Osteoblast (primary cell): ENCODE results near the gene HEYL. TPM values are rescaled to one million over a fixed set of nuclear protein-coding genes. Genes with fewer than 3 reads are reported as not detected.
A peak's percentile ranks its signal among the peaks of the same experiment; 100 is the strongest.

Source experiments
- DNase-seq: peaks from one replicate; pipeline ENCODE4 v3.0.0; 2011; ENCODE audit warnings: low spot score, mixed read lengths; ENCODE audit not compliant: insufficient read length; ENCODE audit errors: missing footprints
- H2AFZ ChIP-seq: 2 replicates; pipeline ENCODE4 v1.6.0; 2011; ENCODE audit warnings: mild to moderate bottlenecking, low read length
- H3K27ac ChIP-seq: 2 replicates; pipeline ENCODE4 v1.5.1; 2011; ENCODE audit warnings: mild to moderate bottlenecking, low read depth, low read length, moderate library complexity
- H3K27me3 ChIP-seq: 2 replicates; pipeline ENCODE4 v1.6.0; 2012; ENCODE audit warnings: mild to moderate bottlenecking, control low read depth, inconsistent platforms, low read length, moderate library complexity; ENCODE audit not compliant: insufficient read depth
- H3K36me3 ChIP-seq: 2 replicates; pipeline ENCODE4 v1.5.1; 2011; ENCODE audit warnings: mild to moderate bottlenecking, low read length, control low read depth, moderate library complexity; ENCODE audit not compliant: insufficient read depth
- H3K4me1 ChIP-seq: 2 replicates; pipeline ENCODE4 v1.5.1; 2011; ENCODE audit warnings: mild to moderate bottlenecking, low read length, control low read depth, moderate library complexity; ENCODE audit not compliant: insufficient read depth
- H3K4me2 ChIP-seq: 2 replicates; pipeline ENCODE4 v1.6.0; 2011; ENCODE audit warnings: mild to moderate bottlenecking, low read length; ENCODE audit not compliant: insufficient read depth
- H3K4me3 ChIP-seq: fragments of 200-600 bp; sonication (generic); 3 replicates; pipeline ENCODE4 v1.5.1; 2012; ENCODE audit warnings: mild to moderate bottlenecking, low read length, inconsistent platforms; ENCODE audit not compliant: insufficient read depth
- H3K79me2 ChIP-seq: 2 replicates; pipeline ENCODE4 v1.6.0; 2012; ENCODE audit warnings: mild to moderate bottlenecking, low read length, control low read depth, inconsistent platforms; ENCODE audit not compliant: insufficient read depth
- H3K9me3 ChIP-seq: 2 replicates; pipeline ENCODE4 v1.5.1; 2011; ENCODE audit warnings: low read depth, low read length, control low read depth
- H4K20me1 ChIP-seq: 2 replicates; pipeline ENCODE4 v1.6.0; 2012; ENCODE audit warnings: mild to moderate bottlenecking, low read length, control low read depth; ENCODE audit not compliant: insufficient read depth
- CTCF ChIP-seq: IDR thresholded peaks from 2 replicates; pipeline ENCODE4 v1.5.1; 2011; ENCODE audit warnings: mild to moderate bottlenecking, low read depth, low read length, moderate library complexity; ENCODE audit errors: extremely low read depth
- total RNA-seq: library from RNA; depleted of rRNA; stranded (reverse); fragments of >200 nt; gene quantifications from 2 replicates; pipeline ENCODE4 v1.2.3, GENCODE V29; 2012

HEYL gene
- total RNA-seq, 1 donor, result under 0.01 TPM

GRCh38 chr1:39646232-39647081 is 7.0 kb upstream of the HEYL start:
- H3K79me2 ChIP-seq, result no peaks in the 10 kb centered on the region
- no peak for TF ChIP-seq CTCF
- no peaks in the 10 kb centered on the region for H3K9me3 ChIP-seq
- H3K36me3 ChIP-seq, result no peaks in the 10 kb centered on the region
- H2AFZ ChIP-seq, result peak overlapping the region; percentile 5
- peak; percentile 92 for DNase-seq
- no peaks in the 10 kb centered on the region for H3K27me3 ChIP-seq
- H3K4me2 ChIP-seq, result no peak overlapping the region
- H3K27ac ChIP-seq, result peak overlapping the region; percentile 55
- H3K4me1 ChIP-seq, result peaks cover 31% of the 10 kb centered on the region
- H3K4me3 ChIP-seq, result no peak overlapping the region
- no peaks in the 10 kb centered on the region for H4K20me1 ChIP-seq

GRCh38 chr1:39645411-39646043 is 6.1 kb upstream of the HEYL start:
- Histone ChIP-seq H3K79me2 (no peaks in the 10 kb centered on the region), H3K4me2 (no peak overlapping the region), H3K36me3 (no peaks in the 10 kb centered on the region), H2AFZ (no peak overlapping the region), H3K27me3 (no peaks in the 10 kb centered on the region), H3K9me3 (no peaks in the 10 kb centered on the region), H3K4me1 (peaks cover 39% of the 10 kb centered on the region), H4K20me1 (no peaks in the 10 kb centered on the region), H3K4me3 (no peak overlapping the region), H3K27ac (no peak overlapping the region)
- DNase-seq, result no peak
- no peak for TF ChIP-seq CTCF

- DNase-seq, result no peak
- no peaks in the 10 kb centered on the region for H3K9me3 ChIP-seq
Measured at GRCh38 chr1:39643705-39644104, 4.3 kb upstream of the HEYL start.

More at GRCh38 chr1:39643705-39644104, 4.3 kb upstream of the HEYL start:
- H3K27ac ChIP-seq, result no peak overlapping the region
- peaks cover 43% of the 10 kb centered on the region for H3K4me1 ChIP-seq
- H3K79me2 ChIP-seq, result no peaks in the 10 kb centered on the region
- H2AFZ ChIP-seq, result no peak overlapping the region
- H3K27me3 ChIP-seq, result no peaks in the 10 kb centered on the region
- no peaks in the 10 kb centered on the region for H4K20me1 ChIP-seq
- H3K4me2 ChIP-seq, result no peak overlapping the region
- TF ChIP-seq CTCF, result no peak
- H3K36me3 ChIP-seq, result no peaks in the 10 kb centered on the region
- H3K4me3 ChIP-seq, result no peak overlapping the region
